Trophoblast cell (in vitro differentiated cells and primary cell): ENCODE data around the gene PGAP6.

ENCODE experiments used
- DNase-seq, 2 donors: peaks; one replicate each; pipeline ENCODE4 v3.0.0-alpha.2; 2016
- H2AFZ ChIP-seq: 2 replicates; pipeline ENCODE4 v1.6.1; 2013; ENCODE audit warnings: low read length, moderate library complexity, mild to moderate bottlenecking; ENCODE audit not compliant: insufficient read depth, poor library complexity
- H2AK5ac ChIP-seq: 2 replicates; pipeline ENCODE4 v1.6.1; 2013; ENCODE audit warnings: mild to moderate bottlenecking, low read length
- H2BK120ac ChIP-seq: 2 replicates; pipeline ENCODE4 v1.6.1; 2013; ENCODE audit warnings: low read length, mild to moderate bottlenecking, moderate library complexity; ENCODE audit not compliant: insufficient read depth, poor library complexity
- H2BK12ac ChIP-seq: 2 replicates; pipeline ENCODE4 v1.6.1; 2013; ENCODE audit warnings: mild to moderate bottlenecking, low read length, moderate library complexity
- H2BK5ac ChIP-seq: 2 replicates; pipeline ENCODE4 v1.6.1; 2013; ENCODE audit warnings: low read length, low read depth, moderate library complexity, mild to moderate bottlenecking; ENCODE audit not compliant: poor library complexity
- H3K14ac ChIP-seq: 2 replicates; pipeline ENCODE4 v1.6.1; 2013; ENCODE audit warnings: mild to moderate bottlenecking, low read length
- H3K18ac ChIP-seq: 2 replicates; pipeline ENCODE4 v1.6.1; 2013; ENCODE audit warnings: mild to moderate bottlenecking, low read length
- H3K23ac ChIP-seq: 2 replicates; pipeline ENCODE4 v1.6.1; 2013; ENCODE audit warnings: low read length
- H3K27ac ChIP-seq: 2 replicates; pipeline ENCODE4 v1.5.1; 2013; ENCODE audit warnings: low read depth, mild to moderate bottlenecking, inconsistent platforms, low read length, moderate library complexity
- H3K27me3 ChIP-seq: 2 replicates; pipeline ENCODE4 v1.6.1; 2013; ENCODE audit warnings: inconsistent platforms, mild to moderate bottlenecking, low read length, moderate library complexity; ENCODE audit not compliant: insufficient read depth
- H3K36me3 ChIP-seq, 2 experiments: 1 replicate in 1 of 2; 2 replicates in 1 of 2; pipeline ENCODE4 v1.6.1; 2013; ENCODE audit warnings: low read length in 2 of 2, mild to moderate bottlenecking in 2 of 2, moderate library complexity in 1 of 2; ENCODE audit not compliant: insufficient read depth in 2 of 2, control insufficient read depth in 1 of 2
- H3K4ac ChIP-seq: 2 replicates; pipeline ENCODE4 v1.6.1; 2013; ENCODE audit warnings: low read depth, mild to moderate bottlenecking, low read length, moderate library complexity
- H3K4me1 ChIP-seq, 2 experiments: 1 replicate in 1 of 2; 2 replicates in 1 of 2; pipeline ENCODE4 v1.6.1; 2013; ENCODE audit warnings: low read length in 2 of 2, mild to moderate bottlenecking in 2 of 2, moderate library complexity in 1 of 2; ENCODE audit not compliant: insufficient read depth in 2 of 2, control insufficient read depth in 1 of 2
- H3K4me2 ChIP-seq: 2 replicates; pipeline ENCODE4 v1.6.1; 2013; ENCODE audit warnings: inconsistent platforms, mild to moderate bottlenecking, low read length, moderate library complexity
- H3K4me3 ChIP-seq: 2 replicates; pipeline ENCODE4 v1.5.1; 2013; ENCODE audit warnings: mild to moderate bottlenecking, low read depth, low read length, inconsistent platforms
- H3K79me1 ChIP-seq: one replicate; pipeline ENCODE4 v1.6.1; 2013; ENCODE audit warnings: low read length
- H3K79me2 ChIP-seq: 2 replicates; pipeline ENCODE4 v1.6.1; 2013; ENCODE audit warnings: low read length, mild to moderate bottlenecking; ENCODE audit not compliant: control insufficient read depth, insufficient read depth, poor library complexity
- H3K9ac ChIP-seq: 2 replicates; pipeline ENCODE4 v1.6.1; 2013; ENCODE audit warnings: mild to moderate bottlenecking, low read length
- H3K9me3 ChIP-seq: 2 replicates; pipeline ENCODE4 v1.6.1; 2013; ENCODE audit warnings: low read depth, mild to moderate bottlenecking, control low read depth, inconsistent platforms, low read length; ENCODE audit not compliant: insufficient read depth
- H4K12ac ChIP-seq: 2 replicates; pipeline ENCODE4 v1.6.1; 2013; ENCODE audit warnings: low read depth, mild to moderate bottlenecking, low read length, moderate library complexity
- H4K8ac ChIP-seq: 2 replicates; pipeline ENCODE4 v1.6.1; 2013; ENCODE audit warnings: low read depth, mild to moderate bottlenecking, low read length, moderate library complexity
- H4K91ac ChIP-seq: one replicate; pipeline ENCODE4 v1.6.1; 2013; ENCODE audit warnings: low read depth, mild to moderate bottlenecking, low read length, moderate library complexity
- WGBS: extraction: QIAGEN DNeasy Blood & Tissue Kit; methylation state at CpG from one replicate; pipeline ENCODE4 v1.1.7; 2013; ENCODE audit warnings: missing lambda C conversion rate; ENCODE audit not compliant: insufficient read length, insufficient coverage; ENCODE audit errors: extremely low coverage; 5-methylcytosine and 5-hydroxymethylcytosine counted together

The PGAP6 gene

GRCh38 chr16:411576-412265, 29.9 kb upstream of the PGAP6 start:
- Histone ChIP-seq H3K27ac (no peak overlapping the region), H3K79me2 (no peaks in the 10 kb centered on the region), H3K4me2 (no peak overlapping the region), H2BK5ac (no peak overlapping the region), H4K12ac (no peak overlapping the region), H3K27me3 (no peaks in the 10 kb centered on the region), H2BK12ac (no peak overlapping the region), H2AK5ac (no peak overlapping the region), H3K36me3 (peaks cover 15 to 20% of the 10 kb centered on the region in 2 experiments), H3K9ac (no peak overlapping the region), H3K4me1 (peaks cover 3 to 5% of the 10 kb centered on the region in 2 experiments), H2AFZ (no peak overlapping the region), H3K4me3 (no peak overlapping the region), H3K18ac (no peak overlapping the region), H3K79me1 (peaks cover 2% of the 10 kb centered on the region), H3K9me3 (no peaks in the 10 kb centered on the region), H4K8ac (no peak overlapping the region), H3K23ac (no peak overlapping the region), H3K14ac (no peak overlapping the region), H4K91ac (no peak overlapping the region), H2BK120ac (no peak overlapping the region), H3K4ac (no peak overlapping the region)
- no peak for DNase-seq
- WGBS, result no CpG with 5 or more reads among the region's 26 CpGs

GRCh38 chr16:410516-411178, 28.9 kb upstream of the PGAP6 start:
- no peak overlapping the region for H2BK120ac ChIP-seq
- no peak overlapping the region for H2BK12ac ChIP-seq
- H3K9me3 ChIP-seq, result no peaks in the 10 kb centered on the region
- peaks cover 5 to 9% of the 10 kb centered on the region in 2 experiments for H3K4me1 ChIP-seq
- peaks cover 15 to 20% of the 10 kb centered on the region in 2 experiments for H3K36me3 ChIP-seq
- H3K14ac ChIP-seq, result no peak overlapping the region
- H2AFZ ChIP-seq, result no peak overlapping the region
- DNase-seq, result no peak
- no peak overlapping the region for H4K12ac ChIP-seq
- H3K9ac ChIP-seq, result no peak overlapping the region
- no peak overlapping the region for H3K18ac ChIP-seq
- H2BK5ac ChIP-seq, result no peak overlapping the region
- no CpG with 5 or more reads among the region's 36 CpGs for WGBS
- no peak overlapping the region for H3K23ac ChIP-seq
- H3K4ac ChIP-seq, result no peak overlapping the region
- no peak overlapping the region for H4K8ac ChIP-seq
- no peak overlapping the region for H3K4me2 ChIP-seq
- no peak overlapping the region for H3K4me3 ChIP-seq
- no peak overlapping the region for H4K91ac ChIP-seq
- H3K79me1 ChIP-seq, result peaks cover 2% of the 10 kb centered on the region
- H3K27me3 ChIP-seq, result no peaks in the 10 kb centered on the region
- H3K27ac ChIP-seq, result no peak overlapping the region
- H2AK5ac ChIP-seq, result no peak overlapping the region
- no peaks in the 10 kb centered on the region for H3K79me2 ChIP-seq

DNA sequence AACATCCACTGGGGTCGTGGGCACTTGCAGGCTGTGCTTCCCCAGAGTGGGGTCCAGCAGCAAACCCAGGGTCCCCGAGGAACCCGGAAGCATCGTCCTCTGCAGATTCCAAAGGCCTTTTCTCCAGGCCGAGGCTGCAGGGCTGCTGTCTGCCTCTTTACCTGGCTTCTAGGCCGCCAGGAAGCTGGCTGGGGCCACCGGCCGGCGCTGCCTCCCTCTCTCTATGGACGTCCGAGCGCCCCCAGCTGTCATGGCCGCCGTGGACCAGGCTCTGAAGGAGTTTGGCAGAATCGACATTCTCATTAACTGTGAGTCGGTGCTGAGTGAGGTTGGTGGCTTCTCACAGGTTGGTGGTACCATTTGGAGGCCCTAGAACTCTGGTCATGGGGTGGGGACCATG, 25.5 kb upstream of the PGAP6 start:
- H2AFZ ChIP-seq, result no peak overlapping the region
- no peak for DNase-seq
- no peaks in the 10 kb centered on the region for H3K79me2 ChIP-seq
- H2BK5ac ChIP-seq, result no peak overlapping the region
- no peaks in the 10 kb centered on the region for H3K27me3 ChIP-seq
- no peak overlapping the region for H3K9ac ChIP-seq
- no peak overlapping the region for H3K14ac ChIP-seq
- H3K4me2 ChIP-seq, result no peak overlapping the region
- no peak overlapping the region for H2BK120ac ChIP-seq
- H4K8ac ChIP-seq, result no peak overlapping the region
- peaks cover 4 to 11% of the 10 kb centered on the region in 2 experiments for H3K4me1 ChIP-seq
- no peak overlapping the region for H3K23ac ChIP-seq
- H2AK5ac ChIP-seq, result no peak overlapping the region
- no peaks in the 10 kb centered on the region for H3K9me3 ChIP-seq
- peaks cover 15 to 20% of the 10 kb centered on the region in 2 experiments for H3K36me3 ChIP-seq
- H4K91ac ChIP-seq, result no peak overlapping the region
- no peak overlapping the region for H2BK12ac ChIP-seq
- no peaks in the 10 kb centered on the region for H3K79me1 ChIP-seq
- H3K18ac ChIP-seq, result no peak overlapping the region
- no peak overlapping the region for H3K4me3 ChIP-seq
- no peak overlapping the region for H4K12ac ChIP-seq
- no peak overlapping the region for H3K27ac ChIP-seq
- no peak overlapping the region for H3K4ac ChIP-seq
- no CpG with 5 or more reads among the region's 16 CpGs for WGBS

- H3K27me3 ChIP-seq, result no peaks in the 10 kb centered on the region
- no peak overlapping the region for H3K4me3 ChIP-seq
- no peak overlapping the region for H2BK5ac ChIP-seq
- H3K9ac ChIP-seq, result no peak overlapping the region
- no peak overlapping the region for H3K23ac ChIP-seq
- no peak overlapping the region for H4K12ac ChIP-seq
- peaks cover 6% of the 10 kb centered on the region for H3K79me1 ChIP-seq
- H3K4ac ChIP-seq, result no peak overlapping the region
- no peak overlapping the region for H3K27ac ChIP-seq
- no CpG with 5 or more reads among the region's 27 CpGs for WGBS
- peak in 1 of 2 donors; percentile 82 for DNase-seq
- no peak overlapping the region for H4K91ac ChIP-seq
- no peak overlapping the region for H3K18ac ChIP-seq
- H3K4me1 ChIP-seq, result peaks cover 5 to 11% of the 10 kb centered on the region in 2 experiments
- no peaks in the 10 kb centered on the region for H3K9me3 ChIP-seq
- H3K4me2 ChIP-seq, result no peak overlapping the region
- H2AK5ac ChIP-seq, result no peak overlapping the region
- H2AFZ ChIP-seq, result no peak overlapping the region
- H2BK120ac ChIP-seq, result no peak overlapping the region
- H2BK12ac ChIP-seq, result no peak overlapping the region
- H4K8ac ChIP-seq, result no peak overlapping the region
- H3K14ac ChIP-seq, result no peak overlapping the region
- peaks cover 8 to 10% of the 10 kb centered on the region in 2 experiments for H3K36me3 ChIP-seq
- peaks cover 4% of the 10 kb centered on the region for H3K79me2 ChIP-seq
Measured at GRCh38 chr16:405548-406506, 24.0 kb upstream of the PGAP6 start.
